ENCODE results near the gene FAM200A. TPM values are rescaled to one million over a fixed set of nuclear protein-coding genes. Genes with fewer than 3 reads are reported as not detected.
A peak's percentile ranks its signal among the peaks of the same experiment; 100 is the strongest.
"Not testable (repeated sequence)": the region's sequence is repeated elsewhere in the genome, so short reads cannot be mapped to it uniquely, and the experiment has no call there.

The FAM200A gene
- total RNA-seq, 3 donors from 2014 or later (not counting 1 experiment from before 2014, with no cell fraction given), result 2.3 to 3.1 (median 2.6) TPM

GRCh38 chr7:99504603-99505323 lies 47.2 kb downstream of the FAM200A start, which contains the start of gene ZKSCAN5:
Gene ZKSCAN5 (plus strand): TSS chr7:99504662. CDS start chr7:99506045, 1,383 bp downstream.
- Mint-ChIP-seq H3K36me3 (no peaks in the 10 kb centered on the region), H3K27ac (peak within 1 kb of the TSS; percentile 95 to 96), H3K4me1 (peaks cover 18 to 24% of the 10 kb centered on the region in 2 donors), H3K9me3 (no peaks in the 10 kb centered on the region), H3K27me3 (ENCODE audit: low read depth in 2 of 2) (no peaks in the 10 kb centered on the region), H3K4me3 (peak within 1 kb of the TSS; percentile 98)
- H3K4me3 ChIP-seq (ENCODE audit: low read length), result peak within 1 kb of the TSS; percentile 95
- under 1% methylated on average over 53 of the region's 53 CpGs for WGBS (ENCODE audit: insufficient coverage)
- ATAC-seq (peak; percentile 84 to 95 (median 85)), DNase-seq (peak; percentile 97)
- TF ChIP-seq CTCF (IDR thresholded peaks at IDR 0.05), result no peak
- no peaks in the 10 kb centered on the region for H3K27me3 ChIP-seq (ENCODE audit: control insufficient read depth, insufficient read depth, low read length)
- no peaks in the 10 kb centered on the region for H3K36me3 ChIP-seq (ENCODE audit: control insufficient read depth, insufficient read depth, low read length)
- peak within 1 kb of the TSS; percentile 90 for H3K27ac ChIP-seq (ENCODE audit: low read length)
- H3K4me1 ChIP-seq (ENCODE audit: control insufficient read depth, insufficient read depth, low read length), result peaks cover 30% of the 10 kb centered on the region
- no peaks in the 10 kb centered on the region for H3K9me3 ChIP-seq (ENCODE audit: control insufficient read depth, insufficient read depth, low read length)
- intact Hi-C loops (cut with micrococcal nuclease), result loop anchor here (1.0 to 10.0 kb wide), 5 partner anchors 38 to 130 kb away; partner anchors contain the start of genes ARPC1B, ATP5MF, BUD31 and FAM200A

GRCh38 chr7:99504281-99504602 lies 47.7 kb downstream of the FAM200A start:
- intact Hi-C loops (cut with micrococcal nuclease), result loop anchor here (1.0 to 10.0 kb wide), 5 partner anchors 38 to 129 kb away; partner anchors contain the start of genes ARPC1B, ATP5MF, BUD31 and FAM200A
- Mint-ChIP-seq H3K27me3 (ENCODE audit: low read depth in 2 of 2) (no peaks in the 10 kb centered on the region), H3K4me1 (peaks cover 18 to 29% of the 10 kb centered on the region in 2 donors), H3K36me3 (no peaks in the 10 kb centered on the region), H3K27ac (peak overlapping the region; percentile 95 to 96), H3K9me3 (no peaks in the 10 kb centered on the region), H3K4me3 (peak overlapping the region; percentile 98)
- no peak for DNase-seq
- TF ChIP-seq CTCF (IDR thresholded peaks at IDR 0.05), result no peak
- Histone ChIP-seq H3K27ac (ENCODE audit: low read length) (peak overlapping the region; percentile 90), H3K36me3 (ENCODE audit: control insufficient read depth, insufficient read depth, low read length) (no peaks in the 10 kb centered on the region), H3K9me3 (ENCODE audit: control insufficient read depth, insufficient read depth, low read length) (no peaks in the 10 kb centered on the region), H3K4me1 (ENCODE audit: control insufficient read depth, insufficient read depth, low read length) (peaks cover 30% of the 10 kb centered on the region), H3K27me3 (ENCODE audit: control insufficient read depth, insufficient read depth, low read length) (no peaks in the 10 kb centered on the region), H3K4me3 (ENCODE audit: low read length) (peak overlapping the region; percentile 95)
- 7% methylated on average over 19 of the region's 19 CpGs for WGBS (ENCODE audit: insufficient coverage)
- ATAC-seq, result no peak

- H3K4me1 ChIP-seq (ENCODE audit: control insufficient read depth, insufficient read depth, low read length), result peaks cover 50% of the 10 kb centered on the region
- not testable (repeated sequence) for H3K27ac ChIP-seq (ENCODE audit: low read length); H3K4me3 ChIP-seq (ENCODE audit: low read length); H3K9me3 ChIP-seq (ENCODE audit: control insufficient read depth, insufficient read depth, low read length); H3K27me3 Mint-ChIP-seq (ENCODE audit: low read depth in 2 of 2); H3K9me3 Mint-ChIP-seq; H3K27me3 ChIP-seq (ENCODE audit: control insufficient read depth, insufficient read depth, low read length); DNase-seq; ATAC-seq; H3K36me3 Mint-ChIP-seq
- H3K36me3 ChIP-seq (ENCODE audit: control insufficient read depth, insufficient read depth, low read length), result peaks cover 14% of the 10 kb centered on the region
- H3K4me1 Mint-ChIP-seq, result peaks cover 32 to 40% of the 10 kb centered on the region in 2 donors
- H3K27ac Mint-ChIP-seq, result peak overlapping the region; percentile 95 to 99
- 98% methylated on average over 12 of the region's 12 CpGs for WGBS (ENCODE audit: insufficient coverage)
- H3K4me3 Mint-ChIP-seq, result peak overlapping the region; percentile 100
- intact Hi-C loops (cut with micrococcal nuclease), result loop anchor here (5.0 to 10.0 kb wide), 2 partner anchors 116 to 126 kb away; partner anchors contain the start of genes ARPC1B and ZSCAN25
Observed at GRCh38 chr7:99501236-99501635, 50.7 kb downstream of the FAM200A start.

- Histone ChIP-seq H3K4me1 (ENCODE audit: control insufficient read depth, insufficient read depth, low read length) (peaks cover 47% of the 10 kb centered on the region), H3K9me3 (ENCODE audit: control insufficient read depth, insufficient read depth, low read length) (no peaks in the 10 kb centered on the region), H3K36me3 (ENCODE audit: control insufficient read depth, insufficient read depth, low read length) (peaks cover 16% of the 10 kb centered on the region), H3K27ac (ENCODE audit: low read length) (peak overlapping the region; percentile 96), H3K27me3 (ENCODE audit: control insufficient read depth, insufficient read depth, low read length) (no peaks in the 10 kb centered on the region), H3K4me3 (ENCODE audit: low read length) (peak overlapping the region; percentile 92)
- peak overlapping the region; percentile 100 for H3K4me3 Mint-ChIP-seq
- DNase-seq (no peak), ATAC-seq (no peak)
- no peaks in the 10 kb centered on the region for H3K9me3 Mint-ChIP-seq
- peak overlapping the region; percentile 95 to 99 for H3K27ac Mint-ChIP-seq
- WGBS (ENCODE audit: insufficient coverage), result 53% methylated on average over 15 of the region's 16 CpGs
- TF ChIP-seq CTCF (IDR thresholded peaks at IDR 0.05), result no peak
- H3K27me3 Mint-ChIP-seq (ENCODE audit: low read depth in 2 of 2), result no peaks in the 10 kb centered on the region
- H3K4me1 Mint-ChIP-seq, result peaks cover 29 to 34% of the 10 kb centered on the region in 2 donors
- intact Hi-C loops (cut with micrococcal nuclease), result loop anchor here (1.0 to 10.0 kb wide), 4 partner anchors 28 to 126 kb away; partner anchors contain the start of genes ARPC1B, FAM200A, ZNF789 and ZSCAN25
- H3K36me3 Mint-ChIP-seq, result no peaks in the 10 kb centered on the region
Observed at GRCh38 chr7:99500637-99501009, 51.3 kb downstream of the FAM200A start.

All from natural killer cell (primary cell).